ENCODE measurements around the gene FAM187B.

- TF ChIP-seq POLR2A (IDR thresholded peaks at IDR 0.05) = no peak
- TF ChIP-seq CTCF (IDR thresholded peaks at IDR 0.05) = no peak
- TF ChIP-seq POLR2AphosphoS5 (IDR thresholded peaks at IDR 0.05) = no peak
- TF ChIP-seq EP300 (IDR thresholded peaks at IDR 0.05) = no peak
Measured at GRCh38 chr19:35231956-35232645, 3.6 kb upstream of the FAM187B start.

All from gastroesophageal sphincter (tissue), 3 donors.